ENCODE data around the gene GLP1R. TPM values are rescaled to one million over a fixed set of nuclear protein-coding genes. Genes with fewer than 3 reads are reported as not detected.

Gene GLP1R
- total and polyA plus RNA-seq, 2 donors (not counting 1 experiment from before 2014, with no cell fraction given) = not detected

DNA sequence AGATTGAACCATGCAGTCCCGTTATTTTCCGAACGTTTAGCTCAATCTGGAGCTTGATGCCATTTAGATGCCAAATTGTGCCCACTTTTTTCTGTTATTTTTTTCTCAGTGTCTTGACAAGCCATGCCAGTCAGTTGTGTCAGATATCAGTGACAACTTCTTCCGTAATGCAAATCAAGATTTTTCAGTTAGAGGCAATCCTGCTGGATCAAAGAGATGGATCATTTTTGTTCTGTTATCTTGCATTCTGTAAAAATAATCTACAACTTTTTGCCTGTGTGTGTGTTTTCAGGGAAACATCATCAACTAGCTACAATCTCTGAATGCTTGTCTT, 31.1 kb upstream of the GLP1R start:
- H3K79me2 ChIP-seq (ENCODE audit: control insufficient read depth, insufficient read depth, low read length) = no peaks in the 10 kb centered on the region
- DNase-seq (ENCODE audit: low read depth in 2 of 2) = no peak
- no peak overlapping the region for H3K27ac ChIP-seq (ENCODE audit: insufficient read depth, low read length)
- H2AFZ ChIP-seq (ENCODE audit: low read length) = no peak overlapping the region
- TF ChIP-seq EZH2 (IDR thresholded peaks at IDR 0.05; ENCODE audit: low read length, missing control alignments) = no peak
- TF ChIP-seq, protein P1, sequence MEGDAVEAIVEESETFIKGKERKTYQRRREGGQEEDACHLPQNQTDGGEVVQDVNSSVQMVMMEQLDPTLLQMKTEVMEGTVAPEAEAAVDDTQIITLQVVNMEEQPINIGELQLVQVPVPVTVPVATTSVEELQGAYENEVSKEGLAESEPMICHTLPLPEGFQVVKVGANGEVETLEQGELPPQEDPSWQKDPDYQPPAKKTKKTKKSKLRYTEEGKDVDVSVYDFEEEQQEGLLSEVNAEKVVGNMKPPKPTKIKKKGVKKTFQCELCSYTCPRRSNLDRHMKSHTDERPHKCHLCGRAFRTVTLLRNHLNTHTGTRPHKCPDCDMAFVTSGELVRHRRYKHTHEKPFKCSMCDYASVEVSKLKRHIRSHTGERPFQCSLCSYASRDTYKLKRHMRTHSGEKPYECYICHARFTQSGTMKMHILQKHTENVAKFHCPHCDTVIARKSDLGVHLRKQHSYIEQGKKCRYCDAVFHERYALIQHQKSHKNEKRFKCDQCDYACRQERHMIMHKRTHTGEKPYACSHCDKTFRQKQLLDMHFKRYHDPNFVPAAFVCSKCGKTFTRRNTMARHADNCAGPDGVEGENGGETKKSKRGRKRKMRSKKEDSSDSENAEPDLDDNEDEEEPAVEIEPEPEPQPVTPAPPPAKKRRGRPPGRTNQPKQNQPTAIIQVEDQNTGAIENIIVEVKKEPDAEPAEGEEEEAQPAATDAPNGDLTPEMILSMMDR (conservative IDR thresholded peaks at IDR 0.05 in 1 of 2, IDR thresholded peaks at IDR 0.05 in 1 of 2; ENCODE audit: low read depth in 1 of 2, low read length in 2 of 2) = no peak
- no peak overlapping the region for H3K9ac ChIP-seq (ENCODE audit: insufficient read depth, low read length)
- no peaks in the 10 kb centered on the region for H3K4me1 ChIP-seq (ENCODE audit: control insufficient read depth, extremely low read depth, insufficient read depth, low read length)
- H3K4me3 ChIP-seq (replicated peaks in 1 of 4; ENCODE audit: control extremely low read depth in 1 of 4, insufficient read depth in 1 of 4, low read depth in 3 of 4, low read length in 4 of 4) = no peak overlapping the region
- H3K36me3 ChIP-seq (ENCODE audit: control insufficient read depth, insufficient read depth, low read length) = no peaks in the 10 kb centered on the region
- H4K20me1 ChIP-seq (ENCODE audit: control insufficient read depth, extremely low read depth, insufficient read depth, low read length) = no peaks in the 10 kb centered on the region
- no peak overlapping the region for H3K4me2 ChIP-seq (ENCODE audit: extremely low read depth, insufficient read depth, low read length)
- H3K9me3 ChIP-seq (ENCODE audit: control insufficient read depth, insufficient read depth, low read depth, low read length) = no peaks in the 10 kb centered on the region
- no peaks in the 10 kb centered on the region for H3K27me3 ChIP-seq (ENCODE audit: control insufficient read depth, insufficient read depth, low read length)

DNA sequence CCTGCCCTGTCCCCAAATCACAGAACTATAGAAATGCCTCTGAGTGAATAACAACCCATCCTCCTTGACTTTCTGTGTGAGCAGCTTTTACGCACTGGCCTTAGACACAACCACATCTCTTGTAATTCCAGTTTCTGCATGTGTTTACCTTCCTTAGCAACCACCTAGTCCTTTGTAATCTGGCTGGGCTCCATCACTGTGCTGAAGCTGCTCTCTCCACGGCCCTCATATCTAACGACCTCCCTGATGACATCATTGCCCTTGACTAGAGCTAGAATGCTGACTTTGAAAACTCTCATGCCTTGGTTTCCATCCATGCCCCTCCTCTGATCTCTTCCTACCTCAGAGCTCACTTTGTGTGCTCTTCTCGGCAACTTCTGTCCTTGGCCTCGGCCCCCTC, 30.5 kb upstream of the GLP1R start:
- no peak for DNase-seq (ENCODE audit: low read depth in 2 of 2)
- Histone ChIP-seq H3K36me3 (ENCODE audit: control insufficient read depth, insufficient read depth, low read length) (no peaks in the 10 kb centered on the region), H3K27ac (ENCODE audit: insufficient read depth, low read length) (no peak overlapping the region), H2AFZ (ENCODE audit: low read length) (no peak overlapping the region), H4K20me1 (ENCODE audit: control insufficient read depth, extremely low read depth, insufficient read depth, low read length) (no peaks in the 10 kb centered on the region), H3K9ac (ENCODE audit: insufficient read depth, low read length) (no peak overlapping the region), H3K4me2 (ENCODE audit: extremely low read depth, insufficient read depth, low read length) (no peak overlapping the region), H3K4me3 (replicated peaks in 1 of 4; ENCODE audit: control extremely low read depth in 1 of 4, insufficient read depth in 1 of 4, low read depth in 3 of 4, low read length in 4 of 4) (no peak overlapping the region), H3K27me3 (ENCODE audit: control insufficient read depth, insufficient read depth, low read length) (no peaks in the 10 kb centered on the region), H3K9me3 (ENCODE audit: control insufficient read depth, insufficient read depth, low read depth, low read length) (no peaks in the 10 kb centered on the region), H3K4me1 (ENCODE audit: control insufficient read depth, extremely low read depth, insufficient read depth, low read length) (no peaks in the 10 kb centered on the region), H3K79me2 (ENCODE audit: control insufficient read depth, insufficient read depth, low read length) (no peaks in the 10 kb centered on the region)
- TF ChIP-seq EZH2 (IDR thresholded peaks at IDR 0.05; ENCODE audit: low read length, missing control alignments) = no peak
- TF ChIP-seq, protein P1 (conservative IDR thresholded peaks at IDR 0.05 in 1 of 2, IDR thresholded peaks at IDR 0.05 in 1 of 2; ENCODE audit: low read depth in 1 of 2, low read length in 2 of 2) = no peak

DNA sequence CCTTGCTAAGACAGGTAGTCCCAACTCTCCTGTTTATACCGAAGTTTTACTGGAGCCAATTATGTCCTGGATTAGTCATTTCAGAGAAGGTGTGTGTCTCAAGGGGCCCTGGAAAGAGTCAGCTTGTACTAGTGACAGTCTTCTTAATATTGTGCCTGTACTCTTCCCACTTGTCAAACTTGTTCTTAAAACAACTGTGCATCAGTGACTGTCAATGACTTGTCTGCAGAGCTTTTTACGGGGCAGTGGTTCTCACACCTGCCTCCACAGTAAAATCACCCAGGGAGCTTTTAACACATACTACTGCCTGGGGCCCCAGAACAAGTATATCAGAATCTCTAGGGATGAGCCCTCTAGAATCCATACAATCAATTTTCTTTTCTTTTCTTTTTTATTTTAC, 28.4 kb upstream of the GLP1R start:
- no peak for DNase-seq (ENCODE audit: low read depth in 2 of 2)
- no peaks in the 10 kb centered on the region for H3K9me3 ChIP-seq (ENCODE audit: control insufficient read depth, insufficient read depth, low read depth, low read length)
- H3K79me2 ChIP-seq (ENCODE audit: control insufficient read depth, insufficient read depth, low read length) = no peaks in the 10 kb centered on the region
- no peak overlapping the region for H3K9ac ChIP-seq (ENCODE audit: insufficient read depth, low read length)
- no peaks in the 10 kb centered on the region for H3K27me3 ChIP-seq (ENCODE audit: control insufficient read depth, insufficient read depth, low read length)
- H3K4me3 ChIP-seq (replicated peaks in 1 of 4; ENCODE audit: control extremely low read depth in 1 of 4, insufficient read depth in 1 of 4, low read depth in 3 of 4, low read length in 4 of 4) = no peak overlapping the region
- H2AFZ ChIP-seq (ENCODE audit: low read length) = no peak overlapping the region
- no peak overlapping the region for H3K4me2 ChIP-seq (ENCODE audit: extremely low read depth, insufficient read depth, low read length)
- H4K20me1 ChIP-seq (ENCODE audit: control insufficient read depth, extremely low read depth, insufficient read depth, low read length) = no peaks in the 10 kb centered on the region
- no peak for TF ChIP-seq EZH2 (IDR thresholded peaks at IDR 0.05; ENCODE audit: low read length, missing control alignments)
- TF ChIP-seq, protein P1 (conservative IDR thresholded peaks at IDR 0.05 in 1 of 2, IDR thresholded peaks at IDR 0.05 in 1 of 2; ENCODE audit: low read depth in 1 of 2, low read length in 2 of 2) = no peak
- H3K36me3 ChIP-seq (ENCODE audit: control insufficient read depth, insufficient read depth, low read length) = no peaks in the 10 kb centered on the region
- no peaks in the 10 kb centered on the region for H3K4me1 ChIP-seq (ENCODE audit: control insufficient read depth, extremely low read depth, insufficient read depth, low read length)
- no peak overlapping the region for H3K27ac ChIP-seq (ENCODE audit: insufficient read depth, low read length)

Measured in fibroblast of lung (primary cell).